K562 (cell line): Measurements from ENCODE around the gene KRTAP20-1.

Source experiments
- CTCF ChIP-seq, 3 experiments: IDR thresholded peaks in 2 of 3; conservative IDR thresholded peaks in 1 of 3; 2 replicates each; pipeline ENCODE4 v1.5.1; 2011 to 2012; ENCODE audit warnings: low read length in 3 of 3, mild to moderate bottlenecking in 3 of 3, control low read depth in 2 of 3, improper control_type of control experiment in 1 of 3, inconsistent platforms in 1 of 3, low read depth in 1 of 3, mixed read lengths in 1 of 3, moderate library complexity in 1 of 3; ENCODE audit not compliant: insufficient read depth in 2 of 3
- EP300 ChIP-seq: IDR thresholded peaks from 2 replicates; pipeline ENCODE4 v1.6.1; 2012; ENCODE audit warnings: low read length, improper control_type of control experiment
- NFIC ChIP-seq: fragments of 450-650 bp; IDR thresholded peaks from 2 replicates; pipeline ENCODE4 v1.6.1; 2017; ENCODE audit warnings: mild to moderate bottlenecking, inconsistent platforms
- PRDM10 ChIP-seq: fragments of 450-650 bp; IDR thresholded peaks from 2 replicates; pipeline ENCODE4 v1.6.1; 2018; ENCODE audit not compliant: partially characterized antibody
- SREBF1 ChIP-seq: fragments of 150-350 bp; IDR thresholded peaks from 2 replicates; pipeline ENCODE4 v1.6.1; 2014; ENCODE audit warnings: antibody characterized with exemption, low read depth, low read length, borderline replicate concordance
- XRCC5 ChIP-seq: fragments of 200-400 bp; formaldehyde crosslinking; IDR thresholded peaks from 2 replicates; pipeline ENCODE4 v1.6.1; 2017; ENCODE audit warnings: low read depth, mild to moderate bottlenecking, low read length

GRCh38 chr21:30567617-30568016 lies 48.6 kb upstream of the KRTAP20-1 start:
- no peak for TF ChIP-seq EP300
- TF ChIP-seq XRCC5, result no peak
- TF ChIP-seq PRDM10, result no peak
- TF ChIP-seq NFIC, result no peak
- no peak for TF ChIP-seq CTCF (IDR thresholded peaks at IDR 0.05 in 2 of 3, conservative IDR thresholded peaks at IDR 0.05 in 1 of 3; ENCODE audit: insufficient read depth in 2 of 3, low read depth in 1 of 3, low read length in 3 of 3)
- no peak for TF ChIP-seq SREBF1
